BJ (cell line): ENCODE results near the gene AXIN1. TPM values are rescaled to one million over a fixed set of nuclear protein-coding genes. Genes with fewer than 3 reads are reported as not detected.

Source experiments
- CTCF ChIA-PET: fragments of 350-600 bp; formaldehyde crosslinking; extraction: SDS; loops from one replicate; lab custom pipeline; 2021; ENCODE audit warnings: antibody characterized with exemption, inconsistent platforms; lab: Yijun Ruan, JAX
- POLR2A ChIA-PET: fragments of 300-600 bp; sonication (Branson Sonifier 250); formaldehyde crosslinking; extraction: SDS; loops from one replicate; lab custom pipeline; 2021; ENCODE audit warnings: antibody characterized with exemption; lab: Charles Lee
- DNase-seq: peaks from one replicate; pipeline ENCODE4 v3.0.0-alpha.2; 2011; ENCODE audit warnings: low read depth
- H3K27me3 ChIP-seq: 2 replicates; pipeline ENCODE4 v1.6.0; 2011; ENCODE audit warnings: low read length; ENCODE audit not compliant: control insufficient read depth, insufficient read depth
- H3K36me3 ChIP-seq: 2 replicates; pipeline ENCODE4 v1.5.1; 2011; ENCODE audit warnings: low read length; ENCODE audit not compliant: control insufficient read depth, insufficient read depth
- H3K4me3 ChIP-seq: 2 replicates; pipeline ENCODE4 v1.5.1; 2011; ENCODE audit warnings: low read depth, mild to moderate bottlenecking, control low read depth, low read length
- polyA plus RNA-seq: library from polyadenylated mRNA; depleted of rRNA; stranded (reverse); fragments of >200 nt; gene quantifications from 2 replicates; pipeline ENCODE4 v1.2.3, GENCODE V29; 2011
- TF ChIP-seq, protein P1 (sequence below): IDR thresholded peaks from 2 replicates; pipeline ENCODE4 v1.5.1; 2011; ENCODE audit warnings: low read depth, mild to moderate bottlenecking, control low read depth, inconsistent platforms, low read length, moderate library complexity; ENCODE audit not compliant: insufficient read depth

Gene AXIN1
- polyA plus RNA-seq, 1 experiment = 4.3 TPM

DNA sequence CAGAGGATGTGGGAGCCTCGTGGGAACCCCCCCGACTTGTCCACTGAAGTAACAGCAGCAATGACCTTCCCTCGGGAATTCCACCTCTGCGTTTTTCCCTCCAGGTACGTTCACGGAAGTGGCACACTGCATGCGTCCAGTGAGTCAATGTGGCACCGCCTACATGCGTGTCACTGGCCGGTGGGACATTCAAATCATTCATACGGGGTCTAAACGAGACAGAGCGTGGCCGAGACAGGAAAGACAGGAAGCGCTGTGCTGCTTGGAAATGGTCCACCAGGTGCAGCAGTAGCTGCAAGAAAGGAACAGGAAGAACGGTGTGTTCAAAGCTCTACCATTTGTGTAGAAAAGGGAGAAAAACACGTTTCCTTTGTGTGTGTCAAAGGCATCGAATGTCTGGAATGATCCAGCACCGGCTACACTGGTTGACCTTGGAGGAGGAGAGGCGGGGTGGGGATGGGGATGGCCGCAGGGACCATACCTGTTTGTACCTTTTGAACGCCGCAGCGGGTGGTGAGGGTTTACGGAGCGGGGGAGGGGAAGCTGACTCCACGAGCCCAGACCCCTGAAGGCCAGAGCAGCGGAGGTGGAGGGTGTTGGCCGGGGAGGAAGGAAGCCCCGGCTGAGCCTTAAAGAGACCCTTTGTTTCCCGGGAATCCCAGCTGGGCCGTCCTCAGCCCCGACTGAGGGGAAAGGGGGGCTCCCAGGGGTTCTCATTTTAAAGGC is 31.0 kb upstream of the AXIN1 start:
- no peak overlapping the region for H3K4me3 ChIP-seq
- ChIA-PET CTCF (interaction anchor here (0.9 to 1.8 kb wide), 3 partner anchors 9 to 21 kb away, joined by 3 to 4 read pairs (median 3); no protein-coding TSS in a partner anchor), POLR2A (no interaction called here)
- TF ChIP-seq, protein P1, sequence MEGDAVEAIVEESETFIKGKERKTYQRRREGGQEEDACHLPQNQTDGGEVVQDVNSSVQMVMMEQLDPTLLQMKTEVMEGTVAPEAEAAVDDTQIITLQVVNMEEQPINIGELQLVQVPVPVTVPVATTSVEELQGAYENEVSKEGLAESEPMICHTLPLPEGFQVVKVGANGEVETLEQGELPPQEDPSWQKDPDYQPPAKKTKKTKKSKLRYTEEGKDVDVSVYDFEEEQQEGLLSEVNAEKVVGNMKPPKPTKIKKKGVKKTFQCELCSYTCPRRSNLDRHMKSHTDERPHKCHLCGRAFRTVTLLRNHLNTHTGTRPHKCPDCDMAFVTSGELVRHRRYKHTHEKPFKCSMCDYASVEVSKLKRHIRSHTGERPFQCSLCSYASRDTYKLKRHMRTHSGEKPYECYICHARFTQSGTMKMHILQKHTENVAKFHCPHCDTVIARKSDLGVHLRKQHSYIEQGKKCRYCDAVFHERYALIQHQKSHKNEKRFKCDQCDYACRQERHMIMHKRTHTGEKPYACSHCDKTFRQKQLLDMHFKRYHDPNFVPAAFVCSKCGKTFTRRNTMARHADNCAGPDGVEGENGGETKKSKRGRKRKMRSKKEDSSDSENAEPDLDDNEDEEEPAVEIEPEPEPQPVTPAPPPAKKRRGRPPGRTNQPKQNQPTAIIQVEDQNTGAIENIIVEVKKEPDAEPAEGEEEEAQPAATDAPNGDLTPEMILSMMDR = no peak
- no peaks in the 10 kb centered on the region for H3K36me3 ChIP-seq
- no peaks in the 10 kb centered on the region for H3K27me3 ChIP-seq
- no peak for DNase-seq

DNA sequence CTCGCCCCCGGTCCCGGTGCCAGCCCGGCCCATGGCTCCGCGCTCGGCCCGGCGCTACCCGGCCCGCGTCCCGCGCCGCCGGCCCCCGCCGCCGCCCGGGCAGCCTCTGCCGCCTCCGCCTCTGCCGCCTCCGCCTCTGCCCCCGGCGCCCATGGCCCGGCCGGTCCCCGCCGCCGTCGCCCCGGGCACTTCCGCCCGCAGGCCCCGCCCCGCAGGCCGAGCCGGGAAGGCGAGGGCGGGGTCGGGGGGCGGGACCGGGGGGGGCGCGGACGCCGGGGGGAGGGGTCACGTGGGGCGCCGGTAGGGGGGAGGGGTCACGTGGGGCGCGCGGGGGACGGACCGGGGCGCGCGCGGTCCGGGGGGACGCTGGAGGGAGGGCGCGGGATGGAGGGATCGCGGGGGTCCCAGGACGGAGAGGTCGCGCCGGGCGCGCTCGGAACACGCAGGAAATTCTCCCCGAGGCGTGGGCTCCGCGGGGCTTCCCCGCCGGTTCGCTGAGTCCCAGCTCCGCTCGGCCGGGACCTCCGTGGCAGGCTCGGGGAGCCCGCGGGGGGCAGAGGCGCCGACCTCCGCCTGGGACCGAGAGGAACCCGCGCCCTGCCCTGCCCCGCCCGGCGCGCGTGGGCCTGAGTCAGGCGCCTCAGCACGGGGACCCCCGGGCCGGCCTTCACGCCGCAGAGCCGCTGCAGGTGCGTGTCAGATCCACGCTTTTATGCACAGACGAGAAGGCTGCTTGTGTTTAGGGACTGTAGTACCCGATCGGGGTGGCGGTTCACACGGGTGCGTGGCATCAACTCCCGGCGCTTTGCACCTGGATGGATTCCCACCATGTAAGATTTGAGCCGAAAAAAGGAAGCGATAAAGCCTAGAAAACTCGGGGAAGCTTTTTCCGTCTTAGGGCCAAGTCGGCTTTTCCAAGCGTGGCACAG is 29.5 kb upstream of the AXIN1 start, which contains the start of gene PGAP6:
PGAP6 (minus strand) TSS at position 190 of the 929 bp plus-strand sequence; CDS start at position 33, 157 bp downstream.
- POLR2A ChIA-PET = no interaction called here
- H3K36me3 ChIP-seq = no peaks in the 10 kb centered on the region; the same call in 1 of the 2 replicates
- no peak for DNase-seq
- H3K27me3 ChIP-seq = no peaks in the 10 kb centered on the region
- TF ChIP-seq, protein P1 = no peak
- CTCF ChIA-PET = interaction anchor here (0.8 to 1.8 kb wide), 3 partner anchors 10 to 20 kb away, joined by 3 to 4 read pairs (median 4); no protein-coding TSS in a partner anchor
- peak within 1 kb of the TSS; percentile 89 for H3K4me3 ChIP-seq

DNA sequence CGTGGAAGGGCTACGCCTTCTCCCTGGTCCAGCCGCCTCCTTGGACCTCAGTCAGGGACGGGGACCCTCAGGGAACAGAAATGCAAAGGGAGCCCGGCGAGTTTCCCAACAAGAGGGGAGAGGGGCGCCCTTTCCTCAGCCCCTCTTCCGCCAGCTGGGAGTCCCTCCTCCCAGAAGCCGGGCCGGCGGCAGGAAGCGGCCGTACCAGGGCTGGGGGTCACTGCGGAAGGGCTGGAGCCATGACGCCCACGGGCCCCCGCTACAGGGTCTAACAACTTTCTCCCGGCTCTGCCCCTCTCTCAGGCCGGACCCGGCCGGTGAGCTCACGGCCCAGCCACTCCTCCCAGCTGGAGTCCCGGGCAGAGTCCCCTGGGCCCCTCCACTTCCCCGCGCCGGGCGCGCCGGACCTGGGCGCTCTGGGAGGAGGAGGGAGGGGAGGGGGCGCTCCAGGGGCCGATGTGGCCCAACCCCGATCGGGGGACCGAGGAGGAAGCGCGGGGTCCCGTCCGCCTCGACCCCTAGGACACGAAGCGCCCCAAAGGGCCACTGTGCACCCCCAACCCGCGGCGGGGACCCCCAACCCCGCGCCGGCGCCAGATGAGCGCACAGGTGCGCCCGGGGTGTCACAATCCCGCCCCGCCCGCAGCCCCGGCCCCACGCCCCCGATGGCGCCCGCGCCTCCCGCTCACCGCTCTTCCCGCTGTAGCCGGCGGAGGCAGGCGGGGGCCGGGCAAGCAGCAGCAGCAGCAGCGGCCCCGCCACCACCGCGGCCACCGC is 28.7 kb upstream of the AXIN1 start:
- H3K27me3 ChIP-seq = no peaks in the 10 kb centered on the region
- ChIA-PET CTCF (no interaction called here), POLR2A (no interaction called here)
- TF ChIP-seq, protein P1 = no peak
- H3K36me3 ChIP-seq = peaks cover 6% of the 10 kb centered on the region
- DNase-seq = no peak
- H3K4me3 ChIP-seq = peak overlapping the region; percentile 89

DNA sequence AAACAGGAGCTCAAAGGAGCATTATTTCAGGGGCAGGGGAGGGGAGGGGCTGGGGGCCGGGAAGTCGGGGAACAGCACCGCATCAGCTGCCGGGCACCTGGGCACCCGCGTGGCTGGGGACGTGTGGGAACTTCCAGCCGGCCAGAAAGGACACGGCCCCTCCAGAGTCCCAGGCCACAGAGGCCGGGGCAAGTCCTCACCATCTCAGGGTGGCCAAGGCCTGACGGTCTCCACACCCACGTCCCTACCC is 28.2 kb upstream of the AXIN1 start:
- peaks cover 7% of the 10 kb centered on the region for H3K36me3 ChIP-seq
- no peak for DNase-seq
- TF ChIP-seq, protein P1 = no peak
- CTCF ChIA-PET = no interaction called here
- no peaks in the 10 kb centered on the region for H3K27me3 ChIP-seq
- POLR2A ChIA-PET = no interaction called here
- H3K4me3 ChIP-seq = peak overlapping the region; percentile 89
